Psoas muscle (tissue), 8 donors: ENCODE results near the gene CACNA1D. TPM values are rescaled to one million over a fixed set of nuclear protein-coding genes. Genes with fewer than 3 reads are reported as not detected.

Source experiments
- ATAC-seq, 4 donors: fragments of 200-7000 bp; cut with Tn5 transposase; one replicate each; pipeline ENCODE4 v1.9.1; 2020; ENCODE audit warnings: moderate library complexity in 3 of 4, mild to moderate bottlenecking in 2 of 4
- DNase-seq, 2 donors: peaks; one replicate each; pipeline ENCODE4 v3.0.0-alpha.2; 2020
- H3K27ac ChIP-seq: fragments of 200-600 bp; one replicate; pipeline ENCODE4 v1.8.0; 2022
- H3K27me3 ChIP-seq, 3 donors: fragments of 200-600 bp in 1 of 3; one replicate each; pipeline versions ENCODE4 v1.6.1 to v1.8.0; 2013 to 2022; ENCODE audit warnings: low read length in 2 of 3, mild to moderate bottlenecking in 2 of 3, moderate library complexity in 1 of 3; ENCODE audit not compliant: insufficient read depth in 3 of 3
- H3K36me3 ChIP-seq, 2 donors: fragments of 200-600 bp in 1 of 2; one replicate each; pipeline versions ENCODE4 v1.6.1 to v1.8.0; 2013 to 2022; ENCODE audit warnings: low read depth in 1 of 2, mild to moderate bottlenecking in 1 of 2, moderate library complexity in 1 of 2; ENCODE audit not compliant: insufficient read depth in 1 of 2
- H3K4me1 ChIP-seq: fragments of 200-600 bp; one replicate; pipeline ENCODE4 v1.8.0; 2022
- H3K4me3 ChIP-seq: fragments of 200-600 bp; one replicate; pipeline ENCODE4 v1.8.0; 2022; ENCODE audit warnings: mild to moderate bottlenecking
- H3K9me3 ChIP-seq: fragments of 200-600 bp; one replicate; pipeline ENCODE4 v1.8.0; 2022
- WGBS, 3 donors: extraction: QIAGEN DNeasy Blood & Tissue Kit; methylation state at CpG; one replicate each; pipeline versions ENCODE4 v1.1.6 to v1.1.7; 2013; 5-methylcytosine and 5-hydroxymethylcytosine counted together
- intact Hi-C, 2 donors: fragments of 100-400 bp; cut with DNase I; formaldehyde crosslinking; loops; one replicate each; pipeline versions ENCODE4 v1.11.0 to v1.14.2; 2022
- polyA plus RNA-seq, 3 donors: library from polyadenylated mRNA; stranded (reverse); fragments of 200-250 nt; gene quantifications; one replicate each; pipeline ENCODE4 v1.2.3, GENCODE V29; 2013
- total RNA-seq, 4 donors: library from RNA; stranded (reverse); fragmentation: NEBNext Ultra II Directional in 2 of 4; extraction: Animal tissue kit (Norgen Biotek cat#: 25700) in 2 of 4; gene quantifications; one replicate each; pipeline versions ENCODE4 v1.2.1 to v1.2.4, GENCODE V29; 2021 to 2023
- TF ChIP-seq, protein P1 (sequence below): fragments of 200-600 bp; IDR thresholded peaks from one replicate; pipeline ENCODE4 v1.8.0; 2022; ENCODE audit warnings: antibody characterized with exemption
- donor health status: healthy with polysubstance abuse.
- donor health status: DM: no; HTN: no; CAD: no; lungs with moderate emphysema.
- donor health status: Bipolar disorder and iron deficiency.
- donor health status: healthy.
- donor health status: DM: yes; HTN: yes; CAD: no.
- donor health status: DM: no; HTN: no; CAD: no.
- donor health status: DM: no; HTN: no; CAD: no.
- donor health status: DM: yes; HTN: yes; CAD: no.

CACNA1D gene
- total and polyA plus RNA-seq, 7 donors: 0.05 to 0.82 (median 0.28) TPM; not detected in 2

DNA sequence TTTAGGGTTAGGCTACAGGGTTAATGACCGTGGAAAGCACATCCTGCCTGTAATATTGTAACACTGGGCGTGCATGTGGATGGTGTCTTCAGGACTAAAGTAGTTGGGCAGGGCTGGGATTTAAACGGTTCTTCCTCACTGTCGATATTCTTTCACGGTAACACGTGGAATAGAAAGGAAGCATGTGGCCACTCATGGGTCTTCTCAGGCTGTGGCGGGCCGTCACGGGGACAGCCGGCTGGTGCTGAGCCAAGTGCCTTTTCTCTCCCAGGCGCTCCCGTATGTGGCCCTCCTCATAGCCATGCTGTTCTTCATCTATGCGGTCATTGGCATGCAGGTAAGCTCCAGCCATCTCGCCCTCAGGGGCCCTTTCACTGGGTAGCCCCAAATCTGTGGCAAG is 278.2 kb downstream of the CACNA1D start:
- WGBS, 3 donors: 50 to 59% (median 54%) methylated on average over 14 of the region's 14 CpGs
- H3K4me1 ChIP-seq: no peaks in the 10 kb centered on the region

DNA sequence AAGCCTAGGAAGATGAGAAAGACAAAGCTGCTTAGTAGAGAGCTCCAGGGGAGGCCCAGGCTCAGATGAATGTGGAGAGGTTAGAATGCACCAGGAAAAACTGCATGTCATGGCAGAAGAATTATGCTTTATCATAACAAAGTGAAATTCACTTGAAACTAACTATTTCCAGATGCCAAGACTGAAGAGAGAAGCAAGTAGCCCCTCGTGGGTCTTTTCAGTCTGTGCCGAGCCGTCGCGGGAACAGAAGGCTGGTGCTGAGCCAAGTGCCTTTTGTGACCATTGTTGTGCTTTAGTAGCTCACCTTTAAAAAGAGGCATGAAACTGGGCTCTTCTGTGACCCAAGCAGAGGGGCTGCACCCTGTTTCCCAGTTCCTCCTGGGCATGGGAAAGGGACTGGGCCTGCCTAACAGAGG is 278.6 kb downstream of the CACNA1D start:
- H3K27me3 ChIP-seq: peaks cover 0 to 10% (median 0%) of the 10 kb centered on the region in 3 donors
- intact Hi-C loops: no loop called here
- no peak overlapping the region for H3K4me3 ChIP-seq
- H3K9me3 ChIP-seq: no peaks in the 10 kb centered on the region
- H3K4me1 ChIP-seq: no peaks in the 10 kb centered on the region
- WGBS, 3 donors: 22 to 33% (median 24%) methylated on average over 5 of the region's 5 CpGs
- H3K36me3 ChIP-seq: no peaks in the 10 kb centered on the region
- ATAC-seq (no peak), DNase-seq (no peak)
- H3K27ac ChIP-seq: no peak overlapping the region
- TF ChIP-seq, protein P1, sequence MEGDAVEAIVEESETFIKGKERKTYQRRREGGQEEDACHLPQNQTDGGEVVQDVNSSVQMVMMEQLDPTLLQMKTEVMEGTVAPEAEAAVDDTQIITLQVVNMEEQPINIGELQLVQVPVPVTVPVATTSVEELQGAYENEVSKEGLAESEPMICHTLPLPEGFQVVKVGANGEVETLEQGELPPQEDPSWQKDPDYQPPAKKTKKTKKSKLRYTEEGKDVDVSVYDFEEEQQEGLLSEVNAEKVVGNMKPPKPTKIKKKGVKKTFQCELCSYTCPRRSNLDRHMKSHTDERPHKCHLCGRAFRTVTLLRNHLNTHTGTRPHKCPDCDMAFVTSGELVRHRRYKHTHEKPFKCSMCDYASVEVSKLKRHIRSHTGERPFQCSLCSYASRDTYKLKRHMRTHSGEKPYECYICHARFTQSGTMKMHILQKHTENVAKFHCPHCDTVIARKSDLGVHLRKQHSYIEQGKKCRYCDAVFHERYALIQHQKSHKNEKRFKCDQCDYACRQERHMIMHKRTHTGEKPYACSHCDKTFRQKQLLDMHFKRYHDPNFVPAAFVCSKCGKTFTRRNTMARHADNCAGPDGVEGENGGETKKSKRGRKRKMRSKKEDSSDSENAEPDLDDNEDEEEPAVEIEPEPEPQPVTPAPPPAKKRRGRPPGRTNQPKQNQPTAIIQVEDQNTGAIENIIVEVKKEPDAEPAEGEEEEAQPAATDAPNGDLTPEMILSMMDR: no peak

More for the DNA sequence above, 278.2 kb downstream of the CACNA1D start:
- Histone ChIP-seq H3K27me3 (peaks cover 0 to 10% (median 0%) of the 10 kb centered on the region in 3 donors), H3K9me3 (no peaks in the 10 kb centered on the region), H3K36me3 (no peaks in the 10 kb centered on the region), H3K4me3 (no peak overlapping the region), H3K27ac (no peak overlapping the region)
- ATAC-seq (no peak), DNase-seq (no peak)
- TF ChIP-seq, protein P1: no peak
- intact Hi-C loops: no loop called here

DNA sequence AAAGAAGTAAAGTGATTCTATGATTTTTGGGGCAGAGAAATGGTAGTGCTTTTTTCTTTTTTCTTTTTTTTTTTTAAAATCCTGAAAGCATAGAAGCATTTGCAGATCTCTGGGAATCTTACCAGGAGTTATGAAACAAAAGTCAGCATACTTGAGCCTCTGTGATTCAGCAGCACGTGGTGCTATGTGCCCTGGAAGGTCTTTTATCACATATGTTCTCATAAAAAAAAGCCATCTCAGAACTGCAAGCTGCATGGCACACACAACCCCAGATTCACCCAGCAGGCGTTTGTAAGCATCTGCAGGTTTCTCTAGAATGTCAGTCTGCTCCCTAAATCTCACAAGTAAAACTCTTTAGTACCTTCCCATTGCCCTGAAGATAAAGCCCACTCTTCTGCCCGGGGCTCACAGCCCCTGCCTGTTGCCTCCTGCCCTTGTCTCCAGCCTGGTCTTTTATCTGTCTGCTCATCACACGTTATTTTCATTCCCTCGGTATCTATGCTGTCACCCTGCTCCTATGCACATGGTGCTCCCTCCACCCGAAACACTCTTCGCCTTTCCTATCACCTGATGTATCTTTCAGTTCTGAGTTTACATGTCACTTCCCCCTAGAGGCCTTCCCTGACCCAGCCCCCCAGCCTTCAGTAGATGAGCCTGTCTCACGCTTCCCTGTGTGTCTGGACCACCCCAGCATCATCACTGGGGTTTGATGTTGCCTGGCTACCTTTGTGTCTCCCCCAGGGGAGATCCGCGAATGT is 279.4 kb downstream of the CACNA1D start:
- peaks cover 0 to 8% (median 0%) of the 10 kb centered on the region in 3 donors for H3K27me3 ChIP-seq
- H3K9me3 ChIP-seq: no peaks in the 10 kb centered on the region
- TF ChIP-seq, protein P1: no peak
- no peaks in the 10 kb centered on the region for H3K36me3 ChIP-seq
- DNase-seq (no peak), ATAC-seq (no peak)
- intact Hi-C loops: no loop called here
- H3K4me3 ChIP-seq: no peak overlapping the region
- no peak overlapping the region for H3K27ac ChIP-seq
- no peaks in the 10 kb centered on the region for H3K4me1 ChIP-seq
- WGBS, 3 donors: 67 to 70% (median 67%) methylated on average over 10 of the region's 10 CpGs

DNA sequence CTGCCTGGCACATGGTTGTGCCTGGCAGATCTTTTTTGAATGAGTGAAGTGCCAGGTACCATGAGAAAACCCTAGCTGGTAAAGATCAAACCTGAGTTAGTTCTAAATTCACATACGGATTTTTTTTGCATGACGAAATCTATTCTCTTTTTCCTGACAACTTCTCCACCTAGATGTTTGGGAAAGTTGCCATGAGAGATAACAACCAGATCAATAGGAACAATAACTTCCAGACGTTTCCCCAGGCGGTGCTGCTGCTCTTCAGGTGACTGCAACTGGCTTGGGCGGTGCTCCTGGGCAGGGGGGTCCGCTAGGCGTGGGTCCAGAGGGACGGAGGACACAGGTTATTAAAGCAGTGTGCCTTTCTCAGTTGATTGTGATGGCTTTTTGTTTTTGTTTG is 280.0 kb downstream of the CACNA1D start:
- intact Hi-C loops: no loop called here
- Histone ChIP-seq H3K9me3 (no peaks in the 10 kb centered on the region), H3K27ac (no peak overlapping the region), H3K36me3 (no peaks in the 10 kb centered on the region), H3K4me3 (no peak overlapping the region), H3K27me3 (peaks cover 0 to 4% (median 0%) of the 10 kb centered on the region in 3 donors), H3K4me1 (no peaks in the 10 kb centered on the region)
- no peak for DNase-seq
- no peak for ATAC-seq
- 79 to 83% (median 82%) methylated on average over 8 of the region's 8 CpGs for WGBS, 3 donors
- TF ChIP-seq, protein P1: no peak
